WI38 (cell line): ENCODE data around the gene ASB10.

Source experiments
- H3K4me3 ChIP-seq: 2 replicates; pipeline ENCODE4 v1.5.1; 2011; ENCODE audit warnings: low read depth, mild to moderate bottlenecking, control low read depth, low read length
- CTCF ChIP-seq: IDR thresholded peaks from 2 replicates; pipeline ENCODE4 v1.5.1; 2012; ENCODE audit warnings: low read depth, mild to moderate bottlenecking, control low read depth, low read length

The ASB10 gene

GRCh38 chr7:151152643-151153513, 34.2 kb downstream of the ASB10 start:
- H3K4me3 ChIP-seq: no peak overlapping the region
- TF ChIP-seq CTCF: 0 out of 2 replicates have a peak, but pooled peaks have one; percentile 9

GRCh38 chr7:151150388-151150787, 36.7 kb downstream of the ASB10 start:
- no peak for TF ChIP-seq CTCF
- no peak overlapping the region for H3K4me3 ChIP-seq

- H3K4me3 ChIP-seq: no peak overlapping the region
- no peak for TF ChIP-seq CTCF
Measured at GRCh38 chr7:151148319-151149259, 38.5 kb downstream of the ASB10 start.

GRCh38 chr7:151146761-151147160, 40.3 kb downstream of the ASB10 start:
- no peak overlapping the region for H3K4me3 ChIP-seq
- no peak for TF ChIP-seq CTCF

GRCh38 chr7:151144387-151144786, 42.7 kb downstream of the ASB10 start:
- H3K4me3 ChIP-seq: no peak overlapping the region
- TF ChIP-seq CTCF: no peak

GRCh38 chr7:151143261-151144015, 43.6 kb downstream of the ASB10 start:
- no peak for TF ChIP-seq CTCF
- no peak overlapping the region for H3K4me3 ChIP-seq
